LoVo (cell line): ENCODE measurements around the gene IFIH1.

Experiments used
- DNase-seq: peaks from one replicate; pipeline ENCODE4 v3.0.0-alpha.2; 2016; ENCODE audit warnings: low spot score

Gene IFIH1

GRCh38 chr2:162257425-162257824 lies 61.1 kb downstream of the IFIH1 start:
- DNase-seq, result no peak

GRCh38 chr2:162256591-162256991 lies 61.9 kb downstream of the IFIH1 start:
- no peak for DNase-seq

- DNase-seq, result no peak
These were observed 64.1 kb downstream of the IFIH1 start for GRCh38 chr2:162254236-162254871.

- no peak for DNase-seq
These were observed 65.0 kb downstream of the IFIH1 start for GRCh38 chr2:162253435-162253834.

GRCh38 chr2:162252153-162252552 lies 66.3 kb downstream of the IFIH1 start:
- DNase-seq, result no peak

- DNase-seq, result no peak
These were observed 72.7 kb downstream of the IFIH1 start for GRCh38 chr2:162245781-162246180.

- DNase-seq, result no peak
These were observed 73.4 kb downstream of the IFIH1 start for GRCh38 chr2:162245061-162245460.

GRCh38 chr2:162244541-162245031 lies 73.9 kb downstream of the IFIH1 start:
- peak; percentile 4 for DNase-seq

- no peak for DNase-seq
These were observed 74.8 kb downstream of the IFIH1 start for GRCh38 chr2:162243715-162244114.

- no peak for DNase-seq
These were observed 75.2 kb downstream of the IFIH1 start, which contains the start of gene FAP for GRCh38 chr2:162243294-162243693. Gene FAP (minus strand): TSS chr2:162243445. CDS start chr2:162243327, 118 bp downstream.

- no peak for DNase-seq
These were observed 75.8 kb downstream of the IFIH1 start for GRCh38 chr2:162242586-162243280.

- no peak for DNase-seq
These were observed 76.9 kb downstream of the IFIH1 start for GRCh38 chr2:162241571-162241970.

- no peak for DNase-seq
These were observed 83.6 kb downstream of the IFIH1 start for GRCh38 chr2:162234620-162235462.

GRCh38 chr2:162233197-162233596 lies 85.3 kb downstream of the IFIH1 start:
- DNase-seq, result no peak

- no peak for DNase-seq
These were observed 85.8 kb downstream of the IFIH1 start for GRCh38 chr2:162232671-162233070.

- no peak for DNase-seq
These were observed 86.5 kb downstream of the IFIH1 start for GRCh38 chr2:162232027-162232426.

GRCh38 chr2:162230761-162231160 lies 87.7 kb downstream of the IFIH1 start:
- no peak for DNase-seq

GRCh38 chr2:162226836-162227235 lies 91.6 kb downstream of the IFIH1 start:
- DNase-seq, result no peak

GRCh38 chr2:162221064-162221463 lies 97.4 kb downstream of the IFIH1 start:
- DNase-seq, result peak; percentile 57

- DNase-seq, result no peak
These were observed 98.1 kb downstream of the IFIH1 start for GRCh38 chr2:162220368-162220767.

- no peak for DNase-seq
These were observed 99.1 kb downstream of the IFIH1 start for GRCh38 chr2:162219426-162219825.

- no peak for DNase-seq
These were observed 100.9 kb downstream of the IFIH1 start for GRCh38 chr2:162217598-162217997.
